Measurements from ENCODE around the gene FOXO3. TPM values are rescaled to one million over a fixed set of nuclear protein-coding genes. Genes with fewer than 3 reads are reported as not detected.

Gene FOXO3
- total and polyA plus RNA-seq, 2 of the 13 experiments (the other 11 are each of a cell fraction or from before 2014, with no cell fraction given): 16.0 to 22.5 TPM

DNA sequence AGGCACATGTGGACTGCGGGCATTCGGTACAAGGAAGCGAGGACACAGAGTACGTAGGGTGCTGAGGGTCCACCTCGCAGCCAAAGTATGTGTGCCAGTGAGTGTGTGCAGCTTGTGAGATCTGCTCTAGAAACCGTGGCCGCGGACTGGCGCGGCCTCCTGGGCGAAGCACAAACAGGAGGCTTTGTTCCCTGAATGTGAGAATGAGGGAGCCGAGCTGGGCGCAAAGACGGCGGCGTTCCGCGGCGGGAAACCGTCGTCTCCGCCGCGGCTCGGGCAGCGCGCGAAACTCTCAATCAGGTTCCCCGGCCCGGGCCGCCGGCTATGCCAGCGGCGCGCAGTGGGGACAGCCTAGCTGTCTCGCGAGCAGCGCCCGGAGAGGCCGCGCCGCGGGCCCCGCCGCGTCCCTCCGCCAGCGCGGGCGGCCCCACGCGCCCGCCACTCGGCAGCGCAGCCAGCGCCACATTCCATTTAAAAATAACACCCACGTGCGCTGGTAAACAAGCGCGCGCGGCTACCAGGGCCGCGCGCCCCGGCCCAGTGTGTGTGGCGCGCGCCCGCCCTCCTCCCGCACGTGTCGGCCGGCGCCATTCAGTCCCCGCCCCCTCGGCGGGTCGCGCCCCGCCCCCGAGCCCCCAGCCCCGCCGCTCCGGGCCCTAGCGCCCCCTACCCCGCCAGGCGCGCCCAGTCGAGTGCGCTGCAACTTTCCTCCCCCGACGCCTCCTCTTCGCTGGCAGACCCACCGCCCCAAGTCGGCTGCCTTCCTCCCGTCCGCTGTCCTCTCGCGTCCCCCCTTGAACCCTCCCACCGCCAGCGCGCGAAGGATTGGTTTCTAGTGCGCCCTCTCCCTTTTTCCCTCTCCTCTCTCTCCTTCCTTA is 3.0 kb upstream of the FOXO3 start (continued):
- TF ChIP-seq ZFP36 (IDR thresholded peaks at IDR 0.05; ENCODE audit: borderline replicate concordance, low read depth, low read length, partially characterized antibody): no peak
- peak; percentile 55 for TF ChIP-seq CHD2 (IDR thresholded peaks at IDR 0.05; ENCODE audit: low read depth, low read length)
- TF ChIP-seq PHF5A (CRISPR knock-in tag; IDR thresholded peaks at IDR 0.05; ENCODE audit: low read depth, unreplicated experiment): peak; percentile 18
- no peak for TF ChIP-seq ZNF136 (CRISPR knock-in tag; IDR thresholded peaks at IDR 0.05; ENCODE audit: low read depth)
- TF ChIP-seq ZMAT3 (CRISPR knock-in tag; conservative IDR thresholded peaks at IDR 0.05): peak; percentile 77; the same call in 1 of the 2 replicates
- no peak for TF ChIP-seq HMG20B (CRISPR knock-in tag; conservative IDR thresholded peaks at IDR 0.05)
- TF ChIP-seq TCF7L2 (IDR thresholded peaks at IDR 0.05; ENCODE audit: low read depth, low read length): no peak
- no peak for TF ChIP-seq LCORL (IDR thresholded peaks at IDR 0.05)
- TF ChIP-seq LCORL (CRISPR knock-in tag; IDR thresholded peaks at IDR 0.05): no peak
- 0 out of 2 replicates have a peak, but pooled peaks have one; percentile 63 for TF ChIP-seq RNF2 (conservative IDR thresholded peaks at IDR 0.05; ENCODE audit: low read depth)
- TF ChIP-seq, protein P1, sequence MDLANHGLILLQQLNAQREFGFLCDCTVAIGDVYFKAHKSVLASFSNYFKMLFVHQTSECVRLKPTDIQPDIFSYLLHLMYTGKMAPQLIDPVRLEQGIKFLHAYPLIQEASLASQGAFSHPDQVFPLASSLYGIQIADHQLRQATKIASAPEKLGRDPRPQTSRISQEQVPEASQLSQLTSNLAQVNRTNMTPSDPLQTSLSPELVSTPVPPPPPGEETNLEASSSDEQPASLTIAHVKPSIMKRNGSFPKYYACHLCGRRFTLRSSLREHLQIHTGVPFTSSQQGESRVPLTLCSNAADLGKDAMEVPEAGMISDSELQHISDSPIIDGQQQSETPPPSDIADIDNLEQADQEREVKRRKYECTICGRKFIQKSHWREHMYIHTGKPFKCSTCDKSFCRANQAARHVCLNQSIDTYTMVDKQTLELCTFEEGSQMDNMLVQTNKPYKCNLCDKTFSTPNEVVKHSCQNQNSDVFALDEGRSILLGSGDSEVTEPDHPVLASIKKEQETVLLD (CRISPR knock-in tag; IDR thresholded peaks at IDR 0.05; ENCODE audit: low read depth): no peak
- TF ChIP-seq, protein P2, sequence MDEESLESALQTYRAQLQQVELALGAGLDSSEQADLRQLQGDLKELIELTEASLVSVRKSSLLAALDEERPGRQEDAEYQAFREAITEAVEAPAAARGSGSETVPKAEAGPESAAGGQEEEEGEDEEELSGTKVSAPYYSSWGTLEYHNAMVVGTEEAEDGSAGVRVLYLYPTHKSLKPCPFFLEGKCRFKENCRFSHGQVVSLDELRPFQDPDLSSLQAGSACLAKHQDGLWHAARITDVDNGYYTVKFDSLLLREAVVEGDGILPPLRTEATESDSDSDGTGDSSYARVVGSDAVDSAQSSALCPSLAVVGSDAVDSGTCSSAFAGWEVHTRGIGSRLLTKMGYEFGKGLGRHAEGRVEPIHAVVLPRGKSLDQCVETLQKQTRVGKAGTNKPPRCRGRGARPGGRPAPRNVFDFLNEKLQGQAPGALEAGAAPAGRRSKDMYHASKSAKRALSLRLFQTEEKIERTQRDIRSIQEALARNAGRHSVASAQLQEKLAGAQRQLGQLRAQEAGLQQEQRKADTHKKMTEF (CRISPR knock-in tag; IDR thresholded peaks at IDR 0.05): 0 out of 2 replicates have a peak, but pooled peaks have one; percentile 8
- no peak for TF ChIP-seq CBX5 (CRISPR knock-in tag; IDR thresholded peaks at IDR 0.05; ENCODE audit: borderline replicate concordance)
- no peak for TF ChIP-seq NFE2L2 (IDR thresholded peaks at IDR 0.05; ENCODE audit: low read length)
- no peak for TF ChIP-seq ARNTL (CRISPR knock-in tag; IDR thresholded peaks at IDR 0.05)
- TF ChIP-seq NCOA5 (CRISPR knock-in tag; IDR thresholded peaks at IDR 0.05): no peak
- no peak for TF ChIP-seq EZH2 (conservative IDR thresholded peaks at IDR 0.05; ENCODE audit: low read depth, low read length)
- no peak for TF ChIP-seq TEAD2 (CRISPR knock-in tag; IDR thresholded peaks at IDR 0.05)
- no peak for TF ChIP-seq ESRRA (CRISPR knock-in tag; IDR thresholded peaks at IDR 0.05; ENCODE audit: low read depth)
- TF ChIP-seq NKX3-1 (CRISPR knock-in tag; IDR thresholded peaks at IDR 0.05): no peak
- TF ChIP-seq, protein P3, sequence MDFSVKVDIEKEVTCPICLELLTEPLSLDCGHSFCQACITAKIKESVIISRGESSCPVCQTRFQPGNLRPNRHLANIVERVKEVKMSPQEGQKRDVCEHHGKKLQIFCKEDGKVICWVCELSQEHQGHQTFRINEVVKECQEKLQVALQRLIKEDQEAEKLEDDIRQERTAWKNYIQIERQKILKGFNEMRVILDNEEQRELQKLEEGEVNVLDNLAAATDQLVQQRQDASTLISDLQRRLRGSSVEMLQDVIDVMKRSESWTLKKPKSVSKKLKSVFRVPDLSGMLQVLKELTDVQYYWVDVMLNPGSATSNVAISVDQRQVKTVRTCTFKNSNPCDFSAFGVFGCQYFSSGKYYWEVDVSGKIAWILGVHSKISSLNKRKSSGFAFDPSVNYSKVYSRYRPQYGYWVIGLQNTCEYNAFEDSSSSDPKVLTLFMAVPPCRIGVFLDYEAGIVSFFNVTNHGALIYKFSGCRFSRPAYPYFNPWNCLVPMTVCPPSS (IDR thresholded peaks at IDR 0.05): no peak
- TF ChIP-seq, protein P4, sequence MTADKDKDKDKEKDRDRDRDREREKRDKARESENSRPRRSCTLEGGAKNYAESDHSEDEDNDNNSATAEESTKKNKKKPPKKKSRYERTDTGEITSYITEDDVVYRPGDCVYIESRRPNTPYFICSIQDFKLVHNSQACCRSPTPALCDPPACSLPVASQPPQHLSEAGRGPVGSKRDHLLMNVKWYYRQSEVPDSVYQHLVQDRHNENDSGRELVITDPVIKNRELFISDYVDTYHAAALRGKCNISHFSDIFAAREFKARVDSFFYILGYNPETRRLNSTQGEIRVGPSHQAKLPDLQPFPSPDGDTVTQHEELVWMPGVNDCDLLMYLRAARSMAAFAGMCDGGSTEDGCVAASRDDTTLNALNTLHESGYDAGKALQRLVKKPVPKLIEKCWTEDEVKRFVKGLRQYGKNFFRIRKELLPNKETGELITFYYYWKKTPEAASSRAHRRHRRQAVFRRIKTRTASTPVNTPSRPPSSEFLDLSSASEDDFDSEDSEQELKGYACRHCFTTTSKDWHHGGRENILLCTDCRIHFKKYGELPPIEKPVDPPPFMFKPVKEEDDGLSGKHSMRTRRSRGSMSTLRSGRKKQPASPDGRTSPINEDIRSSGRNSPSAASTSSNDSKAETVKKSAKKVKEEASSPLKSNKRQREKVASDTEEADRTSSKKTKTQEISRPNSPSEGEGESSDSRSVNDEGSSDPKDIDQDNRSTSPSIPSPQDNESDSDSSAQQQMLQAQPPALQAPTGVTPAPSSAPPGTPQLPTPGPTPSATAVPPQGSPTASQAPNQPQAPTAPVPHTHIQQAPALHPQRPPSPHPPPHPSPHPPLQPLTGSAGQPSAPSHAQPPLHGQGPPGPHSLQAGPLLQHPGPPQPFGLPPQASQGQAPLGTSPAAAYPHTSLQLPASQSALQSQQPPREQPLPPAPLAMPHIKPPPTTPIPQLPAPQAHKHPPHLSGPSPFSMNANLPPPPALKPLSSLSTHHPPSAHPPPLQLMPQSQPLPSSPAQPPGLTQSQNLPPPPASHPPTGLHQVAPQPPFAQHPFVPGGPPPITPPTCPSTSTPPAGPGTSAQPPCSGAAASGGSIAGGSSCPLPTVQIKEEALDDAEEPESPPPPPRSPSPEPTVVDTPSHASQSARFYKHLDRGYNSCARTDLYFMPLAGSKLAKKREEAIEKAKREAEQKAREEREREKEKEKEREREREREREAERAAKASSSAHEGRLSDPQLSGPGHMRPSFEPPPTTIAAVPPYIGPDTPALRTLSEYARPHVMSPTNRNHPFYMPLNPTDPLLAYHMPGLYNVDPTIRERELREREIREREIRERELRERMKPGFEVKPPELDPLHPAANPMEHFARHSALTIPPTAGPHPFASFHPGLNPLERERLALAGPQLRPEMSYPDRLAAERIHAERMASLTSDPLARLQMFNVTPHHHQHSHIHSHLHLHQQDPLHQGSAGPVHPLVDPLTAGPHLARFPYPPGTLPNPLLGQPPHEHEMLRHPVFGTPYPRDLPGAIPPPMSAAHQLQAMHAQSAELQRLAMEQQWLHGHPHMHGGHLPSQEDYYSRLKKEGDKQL (CRISPR knock-in tag; IDR thresholded peaks at IDR 0.05; ENCODE audit: low read depth): no peak
